H1 (cell line): ENCODE measurements around the gene EHD4. TPM values are rescaled to one million over a fixed set of nuclear protein-coding genes. Genes with fewer than 3 reads are reported as not detected.

ENCODE experiments used
- CTCF ChIA-PET: fragments of 300-600 bp; sonication (Branson Sonifier 250); formaldehyde crosslinking; loops from one replicate; lab custom pipeline; 2021; ENCODE audit not compliant: partially characterized antibody; lab: Charles Lee
- POLR2A ChIA-PET: fragments of 300-600 bp; sonication (Branson Sonifier 250); formaldehyde crosslinking; loops from one replicate; lab custom pipeline; 2021; ENCODE audit warnings: inconsistent platforms; ENCODE audit not compliant: partially characterized antibody; lab: Charles Lee
- DNase-seq, 2 experiments: peaks; one replicate each; pipeline versions ENCODE4 v3.0.0 to v3.0.0-alpha.2; 2010 to 2022; ENCODE audit warnings: low spot score in 2 of 2, low read depth in 1 of 2, mixed read lengths in 1 of 2
- FAIRE-seq: peaks from 2 replicates; lab custom pipeline; 2011; peaks lifted over from hg19 to GRCh38; lab: Jason Lieb, UNC
- H2AFZ ChIP-seq: 2 replicates; pipeline ENCODE4 v1.8.1; 2012; ENCODE audit warnings: low read length, inconsistent platforms
- H2AK5ac ChIP-seq: 2 replicates; pipeline ENCODE4 v1.6.1; 2013; ENCODE audit warnings: low read depth, low read length
- H2BK120ac ChIP-seq: replicated peaks from 2 replicates; pipeline ENCODE3; 2013; ENCODE audit warnings: low read depth, low read length, inconsistent platforms
- H2BK12ac ChIP-seq: 2 replicates; pipeline ENCODE4 v1.6.1; 2013; ENCODE audit warnings: low read depth, low read length
- H2BK15ac ChIP-seq: 2 replicates; pipeline ENCODE4 v1.6.1; 2013; ENCODE audit warnings: low read length
- H2BK20ac ChIP-seq: 2 replicates; pipeline ENCODE4 v1.6.1; 2013; ENCODE audit warnings: low read length
- H2BK5ac ChIP-seq: 2 replicates; pipeline ENCODE4 v1.6.1; 2013; ENCODE audit warnings: low read depth, low read length
- H3K14ac ChIP-seq: 2 replicates; pipeline ENCODE4 v1.6.1; 2013; ENCODE audit warnings: inconsistent platforms; ENCODE audit not compliant: insufficient read length
- H3K18ac ChIP-seq: 2 replicates; pipeline ENCODE4 v1.6.1; 2013; ENCODE audit warnings: low read length; ENCODE audit errors: extremely low read depth
- H3K23ac ChIP-seq: 2 replicates; pipeline ENCODE4 v1.6.1; 2013; ENCODE audit warnings: inconsistent platforms; ENCODE audit not compliant: insufficient read length
- H3K23me2 ChIP-seq: 2 replicates; pipeline ENCODE4 v1.6.1; 2013; ENCODE audit warnings: low read depth, low read length
- H3K27ac ChIP-seq: 2 replicates; pipeline ENCODE4 v1.6.1; 2011; ENCODE audit warnings: low read depth, low read length, inconsistent platforms
- H3K27me3 ChIP-seq, 4 experiments: replicated peaks in 1 of 4; 1 replicate in 1 of 4; 2 replicates in 3 of 4; pipeline versions ENCODE4 v1.6.1 to v1.8.1; 2011 to 2013; ENCODE audit warnings: low read length in 3 of 4, mild to moderate bottlenecking in 3 of 4, inconsistent platforms in 2 of 4, mixed read lengths in 2 of 4, moderate library complexity in 1 of 4; ENCODE audit not compliant: control insufficient read depth in 3 of 4, insufficient read depth in 3 of 4; ENCODE audit errors: extremely low read depth in 1 of 4
- H3K36me3 ChIP-seq, 4 experiments: 2 replicates each; pipeline versions ENCODE4 v1.6.1 to v1.8.1; 2011 to 2013; ENCODE audit warnings: mild to moderate bottlenecking in 4 of 4, low read length in 3 of 4, moderate library complexity in 2 of 4, control low read depth in 1 of 4, inconsistent platforms in 1 of 4; ENCODE audit not compliant: insufficient read depth in 4 of 4, control insufficient read depth in 2 of 4
- H3K4ac ChIP-seq: replicated peaks from 2 replicates; pipeline ENCODE3; 2013; ENCODE audit warnings: low read length, low read depth, mixed read lengths, inconsistent platforms; ENCODE audit not compliant: insufficient read length
- H3K4me1 ChIP-seq, 4 experiments: replicated peaks in 1 of 4; 1 replicate in 1 of 4; 2 replicates in 3 of 4; pipeline versions ENCODE4 v1.6.1 to v1.8.1; 2011 to 2013; ENCODE audit warnings: low read length in 3 of 4, inconsistent platforms in 2 of 4, mixed read lengths in 1 of 4; ENCODE audit not compliant: insufficient read depth in 4 of 4, control insufficient read depth in 3 of 4
- H3K4me2 ChIP-seq, 2 experiments: 2 replicates each; pipeline versions ENCODE4 v1.6.1 to v1.8.1; 2011 to 2013; ENCODE audit warnings: low read depth in 2 of 2, low read length in 2 of 2, control low read depth in 1 of 2, inconsistent platforms in 1 of 2, mild to moderate bottlenecking in 1 of 2; ENCODE audit not compliant: insufficient read depth in 1 of 2
- H3K4me3 ChIP-seq, 4 experiments: fragments of 200-600, 300-600 bp in 1 of 4; sonication (generic), shearing (Covaris generic), sonication (Bioruptor Twin) in 1 of 4; 2 replicates each; pipeline versions ENCODE4 v1.5.1 to v1.8.1; 2011 to 2016; ENCODE audit warnings: low read length in 4 of 4, low read depth in 3 of 4, control low read depth in 2 of 4, inconsistent platforms in 2 of 4, mild to moderate bottlenecking in 2 of 4, mixed read lengths in 1 of 4, moderate library complexity in 1 of 4; ENCODE audit not compliant: insufficient read depth in 2 of 4; ENCODE audit errors: extremely low read depth in 1 of 4
- H3K56ac ChIP-seq: replicated peaks from 2 replicates; pipeline ENCODE3; 2013; ENCODE audit warnings: low read depth, mild to moderate bottlenecking, mixed read lengths, low read length, inconsistent platforms; ENCODE audit not compliant: insufficient read length
- H3K79me1 ChIP-seq: 2 replicates; pipeline ENCODE4 v1.6.1; 2013; ENCODE audit warnings: low read depth, low read length, control low read depth
- H3K79me2 ChIP-seq, 2 experiments: 2 replicates each; pipeline versions ENCODE4 v1.6.1 to v1.8.1; 2012 to 2013; ENCODE audit warnings: low read length in 2 of 2, mild to moderate bottlenecking in 2 of 2, inconsistent platforms in 1 of 2; ENCODE audit not compliant: insufficient read depth in 2 of 2, control insufficient read depth in 1 of 2
- H3K9ac ChIP-seq, 4 experiments: replicated peaks in 1 of 4; 1 replicate in 1 of 4; 2 replicates in 3 of 4; pipeline versions ENCODE4 v1.6.1 to v1.8.1; 2011 to 2013; ENCODE audit warnings: low read depth in 3 of 4, low read length in 3 of 4, control low read depth in 2 of 4, mild to moderate bottlenecking in 2 of 4, moderate library complexity in 2 of 4, inconsistent platforms in 1 of 4; ENCODE audit errors: extremely low read depth in 1 of 4
- H3K9me3 ChIP-seq, 2 experiments: 2 replicates each; pipeline versions ENCODE4 v1.6.1 to v1.8.1; 2012 to 2013; ENCODE audit warnings: mild to moderate bottlenecking in 2 of 2, moderate library complexity in 2 of 2, control low read depth in 1 of 2, inconsistent platforms in 1 of 2, low read depth in 1 of 2, low read length in 1 of 2, mixed read lengths in 1 of 2; ENCODE audit not compliant: insufficient read depth in 2 of 2
- H4K20me1 ChIP-seq, 2 experiments: replicated peaks in 1 of 2; 2 replicates each; pipeline versions ENCODE3 to v1.8.1; 2011 to 2013; ENCODE audit warnings: inconsistent platforms in 2 of 2, low read length in 2 of 2, mild to moderate bottlenecking in 1 of 2; ENCODE audit not compliant: insufficient read depth in 2 of 2, control insufficient read depth in 1 of 2
- H4K5ac ChIP-seq: 2 replicates; pipeline ENCODE4 v1.6.1; 2013; ENCODE audit warnings: low read length, low read depth, mixed read lengths, inconsistent platforms; ENCODE audit not compliant: insufficient read length
- H4K8ac ChIP-seq: 2 replicates; pipeline ENCODE4 v1.8.0; 2013; ENCODE audit warnings: mild to moderate bottlenecking, moderate library complexity, low read length, inconsistent platforms; ENCODE audit not compliant: insufficient read depth; ENCODE audit errors: extremely low read depth
- H4K91ac ChIP-seq: replicated peaks from 2 replicates; pipeline ENCODE3; 2013; ENCODE audit warnings: low read length, mixed read lengths, inconsistent platforms; ENCODE audit not compliant: insufficient read length
- CEBPB ChIP-seq: IDR thresholded peaks from 2 replicates; pipeline ENCODE4 v1.6.1; 2012; ENCODE audit warnings: low read depth, low read length
- CHD2 ChIP-seq: IDR thresholded peaks from 2 replicates; pipeline ENCODE4 v1.6.1; 2012; ENCODE audit warnings: low read length, improper control_type of control experiment
- CREB1 ChIP-seq: IDR thresholded peaks from 2 replicates; pipeline ENCODE4 v1.6.1; 2012; ENCODE audit warnings: inconsistent platforms
- EZH2 ChIP-seq: fragments of 200-600 bp; sonication (generic); IDR thresholded peaks from 2 replicates; pipeline ENCODE4 v1.7.1; 2012; ENCODE audit warnings: low read depth, mild to moderate bottlenecking, moderate library complexity, low read length, inconsistent platforms; ENCODE audit not compliant: severe bottlenecking
- GTF2F1 ChIP-seq: IDR thresholded peaks from 2 replicates; pipeline ENCODE4 v1.6.1; 2012; ENCODE audit warnings: low read depth, low read length, improper control_type of control experiment, borderline replicate concordance
- HDAC6 ChIP-seq: IDR thresholded peaks from one replicate; pipeline ENCODE4 v1.7.1; 2012; ENCODE audit warnings: low read depth, mild to moderate bottlenecking, inconsistent platforms, low read length, moderate library complexity
- MAX ChIP-seq: IDR thresholded peaks from 2 replicates; pipeline ENCODE4 v1.6.1; 2012; ENCODE audit warnings: inconsistent platforms
- RFX5 ChIP-seq: IDR thresholded peaks from 2 replicates; pipeline ENCODE4 v1.6.1; 2011; ENCODE audit warnings: low read depth, low read length, improper control_type of control experiment, borderline replicate concordance
- SIN3A ChIP-seq, 2 experiments: IDR thresholded peaks in 1 of 2; conservative IDR thresholded peaks in 1 of 2; 2 replicates each; pipeline ENCODE4 v1.6.1; 2011 to 2012; ENCODE audit warnings: low read length in 2 of 2, improper control_type of control experiment in 1 of 2, low read depth in 1 of 2, mild to moderate bottlenecking in 1 of 2
- SP2 ChIP-seq: IDR thresholded peaks from 2 replicates; pipeline ENCODE4 v1.6.1; 2012; ENCODE audit warnings: mild to moderate bottlenecking, low read length, inconsistent platforms
- TAF7 ChIP-seq: optimal IDR thresholded peaks from 2 replicates; pipeline ENCODE3; 2011; ENCODE audit warnings: low read depth, mild to moderate bottlenecking, inconsistent platforms, low read length, moderate library complexity, borderline replicate concordance
- TBP ChIP-seq: IDR thresholded peaks from 2 replicates; pipeline ENCODE4 v1.6.1; 2011; ENCODE audit warnings: low read depth, low read length, improper control_type of control experiment
- WGBS, 2 experiments: shearing (Covaris generic) in 1 of 2; methylation state at CpG; one replicate each; pipeline versions ENCODE4 v1.1.6 to v1.1.7; 2013 to 2015; ENCODE audit warnings: low lambda C conversion rate in 2 of 2, mixed read lengths in 2 of 2, inconsistent platforms in 1 of 2, low coverage in 1 of 2, missing lambda C conversion rate in 1 of 2; ENCODE audit not compliant: insufficient replicate concordance in 2 of 2, insufficient coverage in 1 of 2, insufficient read length in 1 of 2; ENCODE audit errors: extremely low coverage in 1 of 2, missing lambda C conversion rate in 1 of 2; 5-methylcytosine and 5-hydroxymethylcytosine counted together
- polyA plus RNA-seq, 7 experiments: library from polyadenylated mRNA; depleted of rRNA in 3 of 7; stranded (reverse) in 5 of 7; unstranded in 2 of 7; fragments of >200 nt in 5 of 7; fragments of 200-250 nt in 2 of 7; gene quantifications; 1 replicate in 5 of 7; 2 replicates in 1 of 7; 4 replicates in 1 of 7; pipeline versions ENCODE4 v1.2.1 to v1.2.3, GENCODE V29; 2011 to 2013; ENCODE audit warnings: missing spikeins in 2 of 7, mixed read lengths in 2 of 7
- total RNA-seq: library from RNA; stranded (reverse); fragmentation: NEBNext Ultra II Directional; extraction: Animal tissue kit (Norgen Biotek cat#: 25700); gene quantifications from 2 replicates; pipeline ENCODE4 v1.2.1, GENCODE V29; 2021

The EHD4 gene
- total and polyA plus RNA-seq, 2 of the 8 experiments (the other 6 are each of a cell fraction or from before 2014, with no cell fraction given) = 17.5 to 24.5 TPM

- Histone ChIP-seq H3K79me1 (no peaks in the 10 kb centered on the region), H2BK20ac (no peak overlapping the region), H3K79me2 (no peaks in the 10 kb centered on the region; a peak in 1 of 4 replicates), H3K4me2 (no peak overlapping the region), H3K4ac (no peak overlapping the region), H4K20me1 (peaks cover 0 to 14% of the 10 kb centered on the region in 2 experiments), H2BK5ac (no peak overlapping the region), H3K27ac (no peak overlapping the region), H3K14ac (no peak overlapping the region), H2BK120ac (no peak overlapping the region), H3K23me2 (peaks cover 2% of the 10 kb centered on the region; the same call in 1 of the 2 replicates), H4K8ac (no peak overlapping the region), H3K4me1 (peaks cover 0 to 4% (median 2%) of the 10 kb centered on the region in 4 experiments; a peak in 1 of 7 replicates), H2BK15ac (no peak overlapping the region), H3K36me3 (peaks cover 3 to 11% (median 8%) of the 10 kb centered on the region in 4 experiments; a peak in 5 of 8 replicates), H2AFZ (no peak overlapping the region), H3K4me3 (no peak overlapping the region), H3K9me3 (no peaks in the 10 kb centered on the region), H3K18ac (no peak overlapping the region), H3K27me3 (no peaks in the 10 kb centered on the region), H3K23ac (no peak overlapping the region), H3K9ac (no peak overlapping the region), H2AK5ac (no peak overlapping the region), H2BK12ac (no peak overlapping the region), H3K56ac (no peak overlapping the region), H4K91ac (no peak overlapping the region), H4K5ac (no peak overlapping the region)
- DNase-seq (no peak), FAIRE-seq (no peak)
- 95% methylated on average over 33 of the region's 36 CpGs; no CpG with 5 or more reads in 1 of the 2 experiments for WGBS, 2 experiments
- ChIA-PET CTCF (interaction anchor here (0.6 to 11.0 kb wide), 9 partner anchors 9 to 604 kb away, joined by 3 to 105 read pairs (median 3); partner anchors contain the start of gene MAPKBP1), POLR2A (interaction anchor here (0.6 to 1.4 kb wide), 2 partner anchors 50 to 184 kb away, joined by 3 read pairs; no protein-coding TSS in a partner anchor)
- no peak for TF ChIP-seq SP2
- no peak for TF ChIP-seq CREB1
- no peak for TF ChIP-seq CHD2
- TF ChIP-seq EZH2 = no peak
- TF ChIP-seq RFX5 = no peak
- no peak for TF ChIP-seq GTF2F1
- no peak for TF ChIP-seq TAF7
- TF ChIP-seq SIN3A (conservative IDR thresholded peaks at IDR 0.05 in 1 of 2, IDR thresholded peaks at IDR 0.05 in 1 of 2; ENCODE audit: low read depth in 1 of 2, low read length in 2 of 2) = no peak
- no peak for TF ChIP-seq HDAC6
- TF ChIP-seq MAX = no peak
- TF ChIP-seq TBP = no peak
- TF ChIP-seq CEBPB = no peak
Observed at GRCh38 chr15:41900526-41901380, 71.6 kb downstream of the EHD4 start.
